Measurements from ENCODE around the gene PRIM1. TPM values are rescaled to one million over a fixed set of nuclear protein-coding genes. Genes with fewer than 3 reads are reported as not detected.

Gene PRIM1
- total and polyA plus RNA-seq, 2 of the 13 experiments (the other 11 are each of a cell fraction or from before 2014, with no cell fraction given): 30.0 to 47.3 TPM

DNA sequence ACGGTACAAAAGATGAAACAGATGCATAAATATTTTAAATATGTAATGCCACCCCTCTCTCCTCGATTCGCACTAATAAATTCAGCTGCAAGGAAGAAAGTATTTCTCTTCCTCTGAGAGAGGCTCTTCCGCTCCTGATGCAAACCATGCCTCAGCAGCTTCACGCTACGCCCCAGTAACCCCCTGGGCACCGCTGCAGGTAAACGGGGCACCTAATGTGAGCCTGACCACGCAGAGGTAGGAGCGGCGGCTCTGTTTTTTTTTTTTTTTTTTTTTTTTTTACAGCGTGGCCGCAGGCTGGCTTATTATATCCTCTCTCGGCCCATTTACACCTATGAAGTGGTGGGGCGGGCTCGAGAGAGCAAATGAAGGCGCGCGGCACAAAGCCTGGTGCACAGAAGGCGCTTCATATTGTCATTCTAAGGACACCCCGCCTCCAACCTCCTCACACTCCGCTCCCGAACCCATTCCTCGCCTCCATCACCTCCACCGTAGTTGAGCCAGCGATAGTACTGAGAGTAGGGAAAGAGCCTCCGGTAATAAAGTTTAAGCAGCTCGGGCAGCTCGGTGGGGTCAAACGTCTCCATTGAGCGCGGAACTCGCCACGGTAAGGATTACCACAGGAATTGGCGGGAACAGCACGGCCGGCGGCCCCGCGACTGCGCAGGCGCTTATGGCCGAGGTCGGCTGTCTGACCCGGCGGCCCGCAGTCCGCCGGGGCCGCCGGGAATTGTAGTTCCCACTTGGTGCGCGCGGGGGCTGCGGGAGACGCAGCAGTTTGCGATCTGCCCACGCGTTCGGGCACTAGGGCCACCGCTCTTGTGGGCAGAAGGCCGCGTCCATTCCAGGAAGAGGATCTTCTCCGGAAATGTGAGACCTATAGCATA, at the start of gene PRIM1 (continued):
- TF ChIP-seq, protein P1, sequence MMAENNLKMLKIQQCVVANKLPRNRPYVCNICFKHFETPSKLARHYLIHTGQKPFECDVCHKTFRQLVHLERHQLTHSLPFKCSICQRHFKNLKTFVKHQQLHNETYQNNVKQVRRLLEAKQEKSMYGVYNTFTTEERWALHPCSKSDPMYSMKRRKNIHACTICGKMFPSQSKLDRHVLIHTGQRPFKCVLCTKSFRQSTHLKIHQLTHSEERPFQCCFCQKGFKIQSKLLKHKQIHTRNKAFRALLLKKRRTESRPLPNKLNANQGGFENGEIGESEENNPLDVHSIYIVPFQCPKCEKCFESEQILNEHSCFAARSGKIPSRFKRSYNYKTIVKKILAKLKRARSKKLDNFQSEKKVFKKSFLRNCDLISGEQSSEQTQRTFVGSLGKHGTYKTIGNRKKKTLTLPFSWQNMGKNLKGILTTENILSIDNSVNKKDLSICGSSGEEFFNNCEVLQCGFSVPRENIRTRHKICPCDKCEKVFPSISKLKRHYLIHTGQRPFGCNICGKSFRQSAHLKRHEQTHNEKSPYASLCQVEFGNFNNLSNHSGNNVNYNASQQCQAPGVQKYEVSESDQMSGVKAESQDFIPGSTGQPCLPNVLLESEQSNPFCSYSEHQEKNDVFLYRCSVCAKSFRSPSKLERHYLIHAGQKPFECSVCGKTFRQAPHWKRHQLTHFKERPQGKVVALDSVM (CRISPR knock-in tag; IDR thresholded peaks at IDR 0.05): no peak; the same call in 1 of the 2 replicates
- peak; percentile 72 to 73 for TF ChIP-seq POLR2A (IDR thresholded peaks at IDR 0.05; ENCODE audit: insufficient read depth in 1 of 2, low read depth in 2 of 2, low read length in 2 of 2)
- no peak for TF ChIP-seq HNRNPH1 (optimal IDR thresholded peaks at IDR 0.05; ENCODE audit: low read depth, low read length)
- TF ChIP-seq ARNT (IDR thresholded peaks at IDR 0.05): no peak
- TF ChIP-seq, protein P2, sequence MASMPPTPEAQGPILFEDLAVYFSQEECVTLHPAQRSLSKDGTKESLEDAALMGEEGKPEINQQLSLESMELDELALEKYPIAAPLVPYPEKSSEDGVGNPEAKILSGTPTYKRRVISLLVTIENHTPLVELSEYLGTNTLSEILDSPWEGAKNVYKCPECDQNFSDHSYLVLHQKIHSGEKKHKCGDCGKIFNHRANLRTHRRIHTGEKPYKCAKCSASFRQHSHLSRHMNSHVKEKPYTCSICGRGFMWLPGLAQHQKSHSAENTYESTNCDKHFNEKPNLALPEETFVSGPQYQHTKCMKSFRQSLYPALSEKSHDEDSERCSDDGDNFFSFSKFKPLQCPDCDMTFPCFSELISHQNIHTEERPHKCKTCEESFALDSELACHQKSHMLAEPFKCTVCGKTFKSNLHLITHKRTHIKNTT (CRISPR knock-in tag; IDR thresholded peaks at IDR 0.05): no peak
- no peak for TF ChIP-seq REXO4 (CRISPR knock-in tag; IDR thresholded peaks at IDR 0.05; ENCODE audit: borderline replicate concordance)
- peak; percentile 17 for TF ChIP-seq HNRNPLL (IDR thresholded peaks at IDR 0.05; ENCODE audit: low read depth, low read length, poor library complexity, severe bottlenecking)
- TF ChIP-seq KMT2A (CRISPR knock-in tag; IDR thresholded peaks at IDR 0.05): peak; percentile 83
- TF ChIP-seq ZNF557 (CRISPR knock-in tag; IDR thresholded peaks at IDR 0.05): no peak
- no peak for TF ChIP-seq PHF5A (CRISPR knock-in tag; IDR thresholded peaks at IDR 0.05; ENCODE audit: low read depth, unreplicated experiment)
- TF ChIP-seq NFIB (CRISPR knock-in tag; IDR thresholded peaks at IDR 0.05; ENCODE audit: borderline replicate concordance): no peak
- TF ChIP-seq, protein P3, sequence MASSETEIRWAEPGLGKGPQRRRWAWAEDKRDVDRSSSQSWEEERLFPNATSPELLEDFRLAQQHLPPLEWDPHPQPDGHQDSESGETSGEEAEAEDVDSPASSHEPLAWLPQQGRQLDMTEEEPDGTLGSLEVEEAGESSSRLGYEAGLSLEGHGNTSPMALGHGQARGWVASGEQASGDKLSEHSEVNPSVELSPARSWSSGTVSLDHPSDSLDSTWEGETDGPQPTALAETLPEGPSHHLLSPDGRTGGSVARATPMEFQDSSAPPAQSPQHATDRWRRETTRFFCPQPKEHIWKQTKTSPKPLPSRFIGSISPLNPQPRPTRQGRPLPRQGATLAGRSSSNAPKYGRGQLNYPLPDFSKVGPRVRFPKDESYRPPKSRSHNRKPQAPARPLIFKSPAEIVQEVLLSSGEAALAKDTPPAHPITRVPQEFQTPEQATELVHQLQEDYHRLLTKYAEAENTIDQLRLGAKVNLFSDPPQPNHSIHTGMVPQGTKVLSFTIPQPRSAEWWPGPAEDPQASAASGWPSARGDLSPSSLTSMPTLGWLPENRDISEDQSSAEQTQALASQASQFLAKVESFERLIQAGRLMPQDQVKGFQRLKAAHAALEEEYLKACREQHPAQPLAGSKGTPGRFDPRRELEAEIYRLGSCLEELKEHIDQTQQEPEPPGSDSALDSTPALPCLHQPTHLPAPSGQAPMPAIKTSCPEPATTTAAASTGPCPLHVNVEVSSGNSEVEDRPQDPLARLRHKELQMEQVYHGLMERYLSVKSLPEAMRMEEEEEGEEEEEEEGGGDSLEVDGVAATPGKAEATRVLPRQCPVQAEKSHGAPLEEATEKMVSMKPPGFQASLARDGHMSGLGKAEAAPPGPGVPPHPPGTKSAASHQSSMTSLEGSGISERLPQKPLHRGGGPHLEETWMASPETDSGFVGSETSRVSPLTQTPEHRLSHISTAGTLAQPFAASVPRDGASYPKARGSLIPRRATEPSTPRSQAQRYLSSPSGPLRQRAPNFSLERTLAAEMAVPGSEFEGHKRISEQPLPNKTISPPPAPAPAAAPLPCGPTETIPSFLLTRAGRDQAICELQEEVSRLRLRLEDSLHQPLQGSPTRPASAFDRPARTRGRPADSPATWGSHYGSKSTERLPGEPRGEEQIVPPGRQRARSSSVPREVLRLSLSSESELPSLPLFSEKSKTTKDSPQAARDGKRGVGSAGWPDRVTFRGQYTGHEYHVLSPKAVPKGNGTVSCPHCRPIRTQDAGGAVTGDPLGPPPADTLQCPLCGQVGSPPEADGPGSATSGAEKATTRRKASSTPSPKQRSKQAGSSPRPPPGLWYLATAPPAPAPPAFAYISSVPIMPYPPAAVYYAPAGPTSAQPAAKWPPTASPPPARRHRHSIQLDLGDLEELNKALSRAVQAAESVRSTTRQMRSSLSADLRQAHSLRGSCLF (CRISPR knock-in tag; IDR thresholded peaks at IDR 0.05; ENCODE audit: borderline replicate concordance): no peak
- no peak; the same call in 1 of the 2 replicates for TF ChIP-seq ZNF749 (CRISPR knock-in tag; IDR thresholded peaks at IDR 0.05; ENCODE audit: borderline replicate concordance)
- no peak for TF ChIP-seq ZFP62 (CRISPR knock-in tag; IDR thresholded peaks at IDR 0.05)
- TF ChIP-seq YEATS2 (CRISPR knock-in tag; IDR thresholded peaks at IDR 0.05; ENCODE audit: borderline replicate concordance): peak; percentile 73; the same call in 1 of the 2 replicates
- no peak for TF ChIP-seq CENPT (CRISPR knock-in tag; IDR thresholded peaks at IDR 0.05; ENCODE audit: low read depth)
- TF ChIP-seq ZNF326 (CRISPR knock-in tag; IDR thresholded peaks at IDR 0.05; ENCODE audit: borderline replicate concordance): no peak
- TF ChIP-seq, protein P4, sequence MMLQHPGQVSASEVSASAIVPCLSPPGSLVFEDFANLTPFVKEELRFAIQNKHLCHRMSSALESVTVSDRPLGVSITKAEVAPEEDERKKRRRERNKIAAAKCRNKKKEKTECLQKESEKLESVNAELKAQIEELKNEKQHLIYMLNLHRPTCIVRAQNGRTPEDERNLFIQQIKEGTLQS (CRISPR knock-in tag; IDR thresholded peaks at IDR 0.05): no peak
- TF ChIP-seq ATRX (CRISPR knock-in tag; IDR thresholded peaks at IDR 0.05; ENCODE audit: borderline replicate concordance): no peak
- TF ChIP-seq MAZ (IDR thresholded peaks at IDR 0.05; ENCODE audit: borderline replicate concordance, low read depth, low read length): 0 out of 2 replicates have a peak, but pooled peaks have one; percentile 66
- no peak for TF ChIP-seq MAZ (CRISPR knock-in tag; IDR thresholded peaks at IDR 0.05; ENCODE audit: low read depth)
